Medulla oblongata (tissue), 1 donor: Measurements from ENCODE around the gene UBE4B.
A peak's percentile ranks its signal among the peaks of the same experiment; 100 is the strongest.

ENCODE experiments used
- DNase-seq: peaks from one replicate; pipeline ENCODE4 v3.0.0-alpha.2; 2015; ENCODE audit errors: extremely low spot score

Gene UBE4B

GRCh38 chr1:10114746-10115145, 82.0 kb downstream of the UBE4B start:
- DNase-seq = no peak

- DNase-seq = no peak
These were observed 84.4 kb downstream of the UBE4B start for GRCh38 chr1:10117132-10117531.

- DNase-seq = no peak
These were observed 85.1 kb downstream of the UBE4B start for GRCh38 chr1:10117865-10118264.

GRCh38 chr1:10121688-10122087, 88.9 kb downstream of the UBE4B start:
- no peak for DNase-seq

- no peak for DNase-seq
These were observed 90.2 kb downstream of the UBE4B start for GRCh38 chr1:10122926-10123325.

GRCh38 chr1:10128101-10128765, 95.5 kb downstream of the UBE4B start:
- DNase-seq = peak; percentile 88

GRCh38 chr1:10132316-10132715, 99.6 kb downstream of the UBE4B start:
- no peak for DNase-seq

- DNase-seq = no peak
These were observed 100.1 kb downstream of the UBE4B start for GRCh38 chr1:10132852-10133251.

- no peak for DNase-seq
These were observed 108.2 kb downstream of the UBE4B start for GRCh38 chr1:10140981-10141380.

- peak; percentile 58 for DNase-seq
These were observed 111.3 kb downstream of the UBE4B start for GRCh38 chr1:10143961-10144485.

GRCh38 chr1:10146391-10146790, 113.6 kb downstream of the UBE4B start:
- DNase-seq = no peak

GRCh38 chr1:10149231-10149630, 116.5 kb downstream of the UBE4B start:
- DNase-seq = no peak

- peak; percentile 93 for DNase-seq
These were observed 120.0 kb downstream of the UBE4B start for GRCh38 chr1:10152709-10153284.

GRCh38 chr1:10155087-10155712, 122.4 kb downstream of the UBE4B start:
- DNase-seq = no peak

GRCh38 chr1:10160173-10160572, 127.4 kb downstream of the UBE4B start:
- DNase-seq = no peak

- peak; percentile 71 for DNase-seq
These were observed 128.2 kb downstream of the UBE4B start for GRCh38 chr1:10160907-10161490.

GRCh38 chr1:10161541-10162290, 129.0 kb downstream of the UBE4B start:
- DNase-seq = peak; percentile 36

GRCh38 chr1:10168912-10169514, 136.3 kb downstream of the UBE4B start:
- DNase-seq = no peak

GRCh38 chr1:10170239-10170574, 137.4 kb downstream of the UBE4B start:
- no peak for DNase-seq

- no peak for DNase-seq
These were observed 138.5 kb downstream of the UBE4B start for GRCh38 chr1:10171105-10171767.
